Retinal pigment epithelial cell (primary cell): Measurements from ENCODE around the gene MANSC4.
A peak's percentile ranks its signal among the peaks of the same experiment; 100 is the strongest.
"Not testable (repeated sequence)": the region's sequence is repeated elsewhere in the genome, so short reads cannot be mapped to it uniquely, and the experiment has no call there.

Experiments
- DNase-seq: peaks from one replicate; pipeline ENCODE4 v3.0.0-alpha.2; 2010; ENCODE audit warnings: low read depth
- H3K4me3 ChIP-seq: 2 replicates; pipeline ENCODE4 v1.5.1; 2011; ENCODE audit warnings: mild to moderate bottlenecking, low read length, control low read depth, moderate library complexity
- CTCF ChIP-seq: conservative IDR thresholded peaks from 2 replicates; pipeline ENCODE4 v1.5.1; 2011; ENCODE audit warnings: low read depth, low read length, control low read depth, inconsistent platforms

MANSC4 gene

GRCh38 chr12:27756670-27757195 is 23.3 kb downstream of the MANSC4 start:
- no peak overlapping the region for H3K4me3 ChIP-seq
- TF ChIP-seq CTCF: no peak
- no peak for DNase-seq

- no peak for TF ChIP-seq CTCF
- DNase-seq: no peak
Observed at GRCh38 chr12:27754795-27755194, 25.2 kb downstream of the MANSC4 start.

GRCh38 chr12:27751386-27752047 is 28.5 kb downstream of the MANSC4 start:
- H3K4me3 ChIP-seq: no peak overlapping the region
- TF ChIP-seq CTCF: no peak
- DNase-seq: no peak

More at GRCh38 chr12:27754795-27755194, 25.2 kb downstream of the MANSC4 start:
- H3K4me3 ChIP-seq: no peak overlapping the region

- no peak overlapping the region for H3K4me3 ChIP-seq
- TF ChIP-seq CTCF: no peak
- DNase-seq: peak; percentile 9
Observed at GRCh38 chr12:27747111-27747820, 32.8 kb downstream of the MANSC4 start.

GRCh38 chr12:27745734-27746133 is 34.3 kb downstream of the MANSC4 start:
- H3K4me3 ChIP-seq, DNase-seq: not testable (repeated sequence)

GRCh38 chr12:27743601-27744000 is 36.4 kb downstream of the MANSC4 start:
- no peak for DNase-seq
- no peak for TF ChIP-seq CTCF
- H3K4me3 ChIP-seq: no peak overlapping the region

- DNase-seq, H3K4me3 ChIP-seq: not testable (repeated sequence)
Observed at GRCh38 chr12:27734321-27734720, 45.7 kb downstream of the MANSC4 start.

GRCh38 chr12:27733791-27734190 is 46.2 kb downstream of the MANSC4 start:
- H3K4me3 ChIP-seq: no peak overlapping the region
- no peak for DNase-seq
- no peak for TF ChIP-seq CTCF
